ENCODE measurements around the gene ITPK1. TPM values are rescaled to one million over a fixed set of nuclear protein-coding genes. Genes with fewer than 3 reads are reported as not detected.

Gene ITPK1
- total and polyA plus RNA-seq, 2 experiments from 2014 or later = 18.7 to 35.0 TPM

GRCh38 chr14:93095742-93096510, 19.8 kb downstream of the ITPK1 start:
- no peaks in the 10 kb centered on the region for H3K9me3 ChIP-seq (ENCODE audit: low read depth)
- no peaks in the 10 kb centered on the region for H4K20me1 ChIP-seq (ENCODE audit: insufficient read depth)
- H3K79me2 ChIP-seq (ENCODE audit: insufficient read depth) = peaks cover 28% of the 10 kb centered on the region
- H3K9ac ChIP-seq = no peak overlapping the region
- H3K4me1 ChIP-seq (ENCODE audit: insufficient read depth) = no peaks in the 10 kb centered on the region
- no peak for DNase-seq
- TF ChIP-seq EZH2phosphoT487 (IDR thresholded peaks at IDR 0.05; ENCODE audit: insufficient read depth, low read depth) = no peak
- TF ChIP-seq EZH2 (IDR thresholded peaks at IDR 0.05; ENCODE audit: insufficient read depth, poor library complexity, severe bottlenecking) = no peak
- 91 to 93% methylated on average over 12 to 13 of the region's 13 CpGs for WGBS, 2 experiments (ENCODE audit: low coverage in 1 of 2, low lambda C conversion rate in 2 of 2, missing lambda C conversion rate in 2 of 2)
- no peak overlapping the region for H3K4me3 ChIP-seq
- H3K36me3 ChIP-seq (ENCODE audit: low read depth) = no peaks in the 10 kb centered on the region
- no peaks in the 10 kb centered on the region for H3F3A ChIP-seq (ENCODE audit: insufficient read depth)
- no peaks in the 10 kb centered on the region for H3K27me3 ChIP-seq (replicated peaks; ENCODE audit: insufficient read depth)
- H2AFZ ChIP-seq = no peak overlapping the region
- in situ Hi-C loops (cut with MboI) = no loop called here
- H3K27ac ChIP-seq = no peak overlapping the region
- H3K4me2 ChIP-seq (ENCODE audit: unreplicated experiment) = no peak overlapping the region
- no peaks in the 10 kb centered on the region for H3K9me2 ChIP-seq (ENCODE audit: insufficient read depth)

- Histone ChIP-seq H3K4me1 (ENCODE audit: insufficient read depth) (peaks cover 3% of the 10 kb centered on the region), H3K79me2 (ENCODE audit: insufficient read depth) (peaks cover 25% of the 10 kb centered on the region), H3K27me3 (replicated peaks; ENCODE audit: insufficient read depth) (no peaks in the 10 kb centered on the region), H3K9me3 (ENCODE audit: low read depth) (no peaks in the 10 kb centered on the region), H3K27ac (no peak overlapping the region), H4K20me1 (ENCODE audit: insufficient read depth) (no peaks in the 10 kb centered on the region), H3F3A (ENCODE audit: insufficient read depth) (no peaks in the 10 kb centered on the region), H3K4me3 (no peak overlapping the region), H3K9me2 (ENCODE audit: insufficient read depth) (no peaks in the 10 kb centered on the region), H2AFZ (no peak overlapping the region), H3K4me2 (ENCODE audit: unreplicated experiment) (no peak overlapping the region), H3K36me3 (ENCODE audit: low read depth) (no peaks in the 10 kb centered on the region), H3K9ac (no peak overlapping the region)
- no peak for DNase-seq
- TF ChIP-seq EZH2 (IDR thresholded peaks at IDR 0.05; ENCODE audit: insufficient read depth, poor library complexity, severe bottlenecking) (no peak), EZH2phosphoT487 (IDR thresholded peaks at IDR 0.05; ENCODE audit: insufficient read depth, low read depth) (no peak)
- 93 to 96% methylated on average over 20 of the region's 20 CpGs for WGBS, 2 experiments (ENCODE audit: low coverage in 1 of 2, low lambda C conversion rate in 2 of 2, missing lambda C conversion rate in 2 of 2)
- in situ Hi-C loops (cut with MboI) = no loop called here
Observed at GRCh38 chr14:93094121-93094918, 21.4 kb downstream of the ITPK1 start.

DNA sequence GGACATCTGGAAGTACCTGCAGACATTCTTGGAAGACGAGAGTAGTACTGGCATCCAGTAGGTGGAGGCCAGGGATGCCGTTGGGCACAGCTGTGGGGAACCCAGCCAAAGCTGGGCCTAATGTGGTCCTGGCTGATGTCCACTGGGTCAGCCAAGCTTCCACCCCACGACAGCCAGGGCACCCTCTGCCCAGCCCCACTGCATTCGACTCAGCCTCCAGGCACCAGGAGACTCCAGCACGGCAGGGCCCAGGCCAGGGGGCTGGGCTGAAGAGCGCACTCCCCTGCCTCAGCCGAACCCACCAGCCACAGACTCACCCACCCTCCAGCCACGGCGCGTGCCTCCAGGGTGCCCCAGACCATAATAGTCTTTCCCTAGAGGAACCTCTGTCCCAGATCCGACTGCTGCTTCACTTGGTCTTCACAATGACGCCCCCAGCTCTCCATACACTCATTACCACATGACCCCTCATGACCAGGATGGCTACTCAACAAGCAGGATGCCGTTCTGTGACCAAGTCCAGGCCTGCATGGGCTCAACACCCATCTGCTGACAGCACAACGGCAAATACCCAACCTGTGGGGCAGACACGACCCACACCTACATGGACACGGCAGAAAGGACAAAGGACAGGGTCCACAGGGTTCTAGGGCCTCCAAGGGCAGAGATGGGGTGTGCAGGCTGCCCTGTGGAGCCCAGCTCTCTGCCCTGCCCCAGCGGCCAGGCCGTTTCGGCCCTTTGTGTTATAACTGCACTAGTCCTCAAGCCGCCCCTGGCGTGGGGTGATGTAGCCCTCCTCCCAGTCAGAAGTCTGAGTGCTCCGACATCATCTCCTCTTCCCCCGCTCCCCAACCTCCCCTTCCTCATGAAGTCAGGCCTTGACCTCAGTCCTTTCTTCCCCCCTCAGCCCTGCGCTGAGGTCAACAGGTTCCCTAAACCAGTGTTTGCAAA, 22.8 kb downstream of the ITPK1 start:
- no peak overlapping the region for H3K9ac ChIP-seq
- H3K9me3 ChIP-seq (ENCODE audit: low read depth) = no peaks in the 10 kb centered on the region
- no peak overlapping the region for H3K4me2 ChIP-seq (ENCODE audit: unreplicated experiment)
- TF ChIP-seq EZH2phosphoT487 (IDR thresholded peaks at IDR 0.05; ENCODE audit: insufficient read depth, low read depth) (no peak), EZH2 (IDR thresholded peaks at IDR 0.05; ENCODE audit: insufficient read depth, poor library complexity, severe bottlenecking) (no peak)
- no peak overlapping the region for H3K4me3 ChIP-seq
- WGBS, 2 experiments (ENCODE audit: low coverage in 1 of 2, low lambda C conversion rate in 2 of 2, missing lambda C conversion rate in 2 of 2) = 83 to 88% methylated on average over 23 to 24 of the region's 24 CpGs
- H2AFZ ChIP-seq = no peak overlapping the region
- H3K79me2 ChIP-seq (ENCODE audit: insufficient read depth) = peaks cover 32% of the 10 kb centered on the region
- no peaks in the 10 kb centered on the region for H3K27me3 ChIP-seq (replicated peaks; ENCODE audit: insufficient read depth)
- no peaks in the 10 kb centered on the region for H4K20me1 ChIP-seq (ENCODE audit: insufficient read depth)
- H3K9me2 ChIP-seq (ENCODE audit: insufficient read depth) = no peaks in the 10 kb centered on the region
- no peaks in the 10 kb centered on the region for H3F3A ChIP-seq (ENCODE audit: insufficient read depth)
- no peak for DNase-seq
- in situ Hi-C loops (cut with MboI) = no loop called here
- peaks cover 9% of the 10 kb centered on the region for H3K4me1 ChIP-seq (ENCODE audit: insufficient read depth)
- no peak overlapping the region for H3K27ac ChIP-seq
- no peaks in the 10 kb centered on the region for H3K36me3 ChIP-seq (ENCODE audit: low read depth)

DNA sequence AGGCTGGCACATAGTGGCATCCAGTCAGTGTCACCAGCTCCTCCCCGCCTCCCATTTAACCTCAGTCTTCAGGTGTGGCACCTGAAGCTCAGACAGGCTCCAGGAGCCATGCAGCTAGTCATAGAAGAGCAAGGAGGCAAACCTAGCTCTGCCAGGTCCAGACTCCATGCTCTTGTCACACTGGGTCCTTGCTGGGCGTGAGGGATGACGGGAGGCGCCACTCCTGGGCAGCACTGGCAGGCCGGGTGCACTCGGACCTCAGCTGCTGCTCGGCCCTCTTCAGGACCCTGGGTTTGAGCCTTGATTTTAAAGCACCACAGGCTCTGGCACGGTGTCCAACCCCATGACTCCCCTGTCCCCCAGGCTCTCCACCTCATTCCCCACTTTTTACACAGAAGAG, 24.1 kb downstream of the ITPK1 start:
- 87 to 94% methylated on average over 8 of the region's 8 CpGs for WGBS, 2 experiments (ENCODE audit: low coverage in 1 of 2, low lambda C conversion rate in 2 of 2, missing lambda C conversion rate in 2 of 2)
- Histone ChIP-seq H3K4me3 (no peak overlapping the region), H3K4me2 (ENCODE audit: unreplicated experiment) (no peak overlapping the region), H4K20me1 (ENCODE audit: insufficient read depth) (no peaks in the 10 kb centered on the region), H3K36me3 (ENCODE audit: low read depth) (no peaks in the 10 kb centered on the region), H3F3A (ENCODE audit: insufficient read depth) (no peaks in the 10 kb centered on the region), H3K9me2 (ENCODE audit: insufficient read depth) (no peaks in the 10 kb centered on the region), H3K4me1 (ENCODE audit: insufficient read depth) (peaks cover 9% of the 10 kb centered on the region), H3K9ac (no peak overlapping the region), H3K79me2 (ENCODE audit: insufficient read depth) (peaks cover 34% of the 10 kb centered on the region), H3K27me3 (replicated peaks; ENCODE audit: insufficient read depth) (no peaks in the 10 kb centered on the region), H2AFZ (no peak overlapping the region), H3K27ac (no peak overlapping the region), H3K9me3 (ENCODE audit: low read depth) (no peaks in the 10 kb centered on the region)
- no peak for DNase-seq
- in situ Hi-C loops (cut with MboI) = no loop called here
- TF ChIP-seq EZH2 (IDR thresholded peaks at IDR 0.05; ENCODE audit: insufficient read depth, poor library complexity, severe bottlenecking) = no peak
- no peak for TF ChIP-seq EZH2phosphoT487 (IDR thresholded peaks at IDR 0.05; ENCODE audit: insufficient read depth, low read depth)

Measured in GM23248 (cell line).